Raji (cell line): Measurements from ENCODE around the gene NPDC1.

Source experiments
- POLR2A ChIP-seq: IDR thresholded peaks from 2 replicates; pipeline ENCODE4 v1.6.1; 2011; ENCODE audit warnings: low read depth, low read length, control low read depth; ENCODE audit not compliant: insufficient read depth

NPDC1 gene, protein sequence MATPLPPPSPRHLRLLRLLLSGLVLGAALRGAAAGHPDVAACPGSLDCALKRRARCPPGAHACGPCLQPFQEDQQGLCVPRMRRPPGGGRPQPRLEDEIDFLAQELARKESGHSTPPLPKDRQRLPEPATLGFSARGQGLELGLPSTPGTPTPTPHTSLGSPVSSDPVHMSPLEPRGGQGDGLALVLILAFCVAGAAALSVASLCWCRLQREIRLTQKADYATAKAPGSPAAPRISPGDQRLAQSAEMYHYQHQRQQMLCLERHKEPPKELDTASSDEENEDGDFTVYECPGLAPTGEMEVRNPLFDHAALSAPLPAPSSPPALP

GRCh38 chr9:137046088-137046787, at the start of gene NPDC1:
TSS of gene NPDC1 (minus strand) at chr9:137046177. CDS start at chr9:137045989, 188 bp downstream.
- TF ChIP-seq POLR2A = no peak

GRCh38 chr9:137089232-137089947, 43.4 kb upstream of the NPDC1 start:
- no peak for TF ChIP-seq POLR2A

DNA sequence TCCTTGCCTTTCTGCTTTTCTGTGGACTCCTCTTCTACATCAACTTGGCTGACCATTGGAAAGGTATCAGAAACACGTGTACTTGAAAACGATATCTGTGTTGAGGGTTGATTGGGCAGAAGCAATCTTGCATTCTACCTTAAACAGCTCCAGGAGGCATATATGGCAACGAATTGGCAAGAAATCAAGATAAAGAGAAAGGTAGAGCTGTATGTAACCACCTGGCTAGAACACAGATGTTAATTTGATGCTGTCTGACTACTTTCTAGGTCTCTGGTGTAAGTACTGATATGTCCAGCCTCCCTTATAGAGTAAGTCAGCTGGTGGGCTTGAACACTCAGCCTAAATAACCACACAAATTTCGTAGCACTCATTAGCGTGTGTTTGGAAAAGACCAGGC, 42.1 kb upstream of the NPDC1 start:
- TF ChIP-seq POLR2A = no peak

GRCh38 chr9:137087409-137087925, 41.5 kb upstream of the NPDC1 start:
- TF ChIP-seq POLR2A = no peak

DNA sequence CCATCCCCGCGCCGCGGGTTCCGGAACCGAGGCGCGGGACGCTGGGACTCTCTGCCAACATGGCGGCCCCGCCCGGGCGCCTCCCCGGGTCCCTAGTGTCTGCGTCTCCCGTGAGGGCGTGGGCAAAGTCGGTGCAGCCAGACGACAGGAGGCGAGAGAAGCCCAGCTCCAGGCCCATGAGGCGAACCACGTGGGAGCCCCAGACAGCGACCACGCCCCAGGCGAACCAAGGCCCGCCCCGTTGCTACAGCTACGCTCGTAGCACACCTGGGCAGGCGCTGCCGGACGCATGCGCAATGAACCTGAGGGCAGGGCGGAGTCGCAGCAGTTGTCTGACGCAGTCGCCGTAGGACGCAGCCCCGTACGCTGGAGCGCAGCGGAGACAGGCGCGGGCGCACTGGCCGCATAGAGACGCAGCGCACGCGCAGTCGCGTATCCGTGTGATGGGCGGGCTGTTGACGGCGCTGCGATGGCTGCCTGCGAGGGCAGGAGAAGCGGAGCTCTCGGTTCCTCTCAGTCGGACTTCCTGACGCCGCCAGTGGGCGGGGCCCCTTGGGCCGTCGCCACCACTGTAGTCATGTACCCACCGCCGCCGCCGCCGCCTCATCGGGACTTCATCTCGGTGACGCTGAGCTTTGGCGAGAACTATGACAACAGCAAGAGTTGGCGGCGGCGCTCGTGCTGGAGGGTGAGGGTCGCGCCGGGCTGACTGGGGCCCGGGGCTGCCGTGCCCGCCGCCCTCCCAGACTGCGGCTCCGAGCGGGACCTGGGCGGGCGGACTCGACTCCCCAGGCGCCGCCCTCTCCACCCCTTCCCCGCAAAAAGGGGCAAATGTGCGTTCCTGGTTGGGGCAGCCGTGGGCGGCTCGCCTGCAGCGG, 40.8 kb upstream of the NPDC1 start, which contains the start of gene MAN1B1:
Gene MAN1B1, plus strand, starts transcription at position 455 of the 878 bp plus-strand sequence. Its CDS starts 15 bp downstream, at position 470.
- peak; percentile 89 for TF ChIP-seq POLR2A

GRCh38 chr9:137085920-137086530, 40.0 kb upstream of the NPDC1 start:
- peak; percentile 46 for TF ChIP-seq POLR2A

GRCh38 chr9:137084526-137084925, 38.5 kb upstream of the NPDC1 start:
- TF ChIP-seq POLR2A = 0 out of 2 replicates have a peak, but pooled peaks have one; percentile 29

- TF ChIP-seq POLR2A = no peak
These were observed 37.5 kb upstream of the NPDC1 start for GRCh38 chr9:137083394-137084004.

GRCh38 chr9:137082925-137083290, 36.9 kb upstream of the NPDC1 start:
- no peak for TF ChIP-seq POLR2A

GRCh38 chr9:137082222-137082924, 36.4 kb upstream of the NPDC1 start:
- no peak for TF ChIP-seq POLR2A

GRCh38 chr9:137080260-137081122, 34.5 kb upstream of the NPDC1 start:
- no peak for TF ChIP-seq POLR2A

GRCh38 chr9:137079401-137079787, 33.4 kb upstream of the NPDC1 start:
- TF ChIP-seq POLR2A = no peak
